ENCODE results near the gene GNPAT. TPM values are rescaled to one million over a fixed set of nuclear protein-coding genes. Genes with fewer than 3 reads are reported as not detected.

GNPAT gene
- total and polyA plus RNA-seq, 10 of the 15 experiments (the other 5 are each of a cell fraction or from before 2014, with no cell fraction given), result 24.0 to 70.6 (median 47.2) TPM

- Histone ChIP-seq H3K4me2 (ENCODE audit: control insufficient read depth, insufficient read depth) (no peak overlapping the region), H3K4me1 (ENCODE audit: control insufficient read depth, insufficient read depth, low read length) (no peaks in the 10 kb centered on the region), H4K20me1 (ENCODE audit: control insufficient read depth, insufficient read depth) (no peaks in the 10 kb centered on the region), H3K9me3 (replicated peaks; ENCODE audit: control insufficient read depth, insufficient read depth, low read length) (no peaks in the 10 kb centered on the region), H3K4me3 (no peak overlapping the region), H3K27ac (ENCODE audit: control insufficient read depth, insufficient read depth) (no peak overlapping the region), H2AFZ (ENCODE audit: control insufficient read depth, low read depth, low read length) (no peak overlapping the region), H3K9ac (ENCODE audit: control insufficient read depth, insufficient read depth, low read length) (no peak overlapping the region), H3K79me2 (ENCODE audit: control insufficient read depth, insufficient read depth, low read length) (no peaks in the 10 kb centered on the region), H3K27me3 (replicated peaks in 1 of 2; ENCODE audit: control insufficient read depth in 2 of 2, insufficient read depth in 2 of 2, low read length in 1 of 2) (no peaks in the 10 kb centered on the region), H3K36me3 (ENCODE audit: control insufficient read depth in 2 of 2, insufficient read depth in 2 of 2, low read length in 1 of 2) (peaks cover 0 to 9% of the 10 kb centered on the region in 2 experiments; a peak in 1 of 4 replicates)
- intact Hi-C loops (cut with micrococcal nuclease; ENCODE audit: unreplicated experiment), result no loop called here
- in situ Hi-C loops (cut with MboI), result no loop called here
- WGBS (ENCODE audit: insufficient coverage, insufficient replicate concordance, low lambda C conversion rate, missing lambda C conversion rate), result 83% methylated on average over 7 of the region's 7 CpGs
- POLR2A ChIA-PET, result interaction anchor here (0.7 kb wide), 1 partner anchor 122 kb away, joined by 3 read pairs; no protein-coding TSS in a partner anchor
- RAD21 ChIA-PET (ENCODE audit: unreplicated experiment), result no interaction called here
- ATAC-seq, result no peak
- FAIRE-seq, result no peak
- CTCF ChIA-PET, result no interaction called here
- SMC1A ChIA-PET (ENCODE audit: uncharacterized antibody, unreplicated experiment), result no interaction called here
- TF ChIP-seq ATF3 (IDR thresholded peaks at IDR 0.05; ENCODE audit: borderline replicate concordance, extremely low read depth, low read depth, low read length) (no peak), HDAC2 (IDR thresholded peaks at IDR 0.05) (no peak), CEBPB (IDR thresholded peaks at IDR 0.05; ENCODE audit: borderline replicate concordance in 1 of 2, low read depth in 2 of 2, low read length in 2 of 2) (no peak), SUPT20H (IDR thresholded peaks at IDR 0.05; ENCODE audit: borderline replicate concordance, control insufficient read depth, low read depth, low read length) (no peak), ATF2 (IDR thresholded peaks at IDR 0.05; ENCODE audit: low read length) (no peak), HSF1 (IDR thresholded peaks at IDR 0.05; ENCODE audit: low read depth, low read length) (no peak), PBX3 (IDR thresholded peaks at IDR 0.05; ENCODE audit: insufficient replicate concordance, low read depth, low read length) (no peak), KAT2A (conservative IDR thresholded peaks at IDR 0.05; ENCODE audit: control insufficient read depth, low read depth, low read length) (no peak), NR2C2 (IDR thresholded peaks at IDR 0.05; ENCODE audit: borderline replicate concordance, control insufficient read depth, insufficient read length, low read depth) (no peak), ZNF384 (IDR thresholded peaks at IDR 0.05; ENCODE audit: borderline replicate concordance, low read depth, low read length) (no peak), CREM (IDR thresholded peaks at IDR 0.05; ENCODE audit: low read depth) (no peak), HCFC1 (IDR thresholded peaks at IDR 0.05; ENCODE audit: low read length) (no peak), ZNF592 (IDR thresholded peaks at IDR 0.05) (no peak), HDGF (IDR thresholded peaks at IDR 0.05) (no peak)
- no peak for DNase-seq (ENCODE audit: low read depth, low spot score)
- BruUV-seq (replicated peaks), result no TSS peak
Measured at GRCh38 chr1:231279683-231280082, 38.7 kb downstream of the GNPAT start.

Data from GM12878 (cell line).